Panc1 (cell line): ENCODE results near the gene CCDC187. TPM values are rescaled to one million over a fixed set of nuclear protein-coding genes. Genes with fewer than 3 reads are reported as not detected.

Source experiments
- ATAC-seq: fragments of 200-7000 bp; cut with Tn5 transposase; 2 replicates; pipeline ENCODE4 v1.9.1; 2020; ENCODE audit warnings: mild to moderate bottlenecking, moderate library complexity
- BruUV-seq: library from RNA; stranded (reverse); fragments of 400-500 nt; replicated peaks from 2 replicates; lab custom pipeline; 2021; lab: Mats Ljungman, UMichigan
- CTCF ChIA-PET: fragments of 300-600 bp; sonication (Branson Sonifier 250); formaldehyde crosslinking; loops from one replicate; lab custom pipeline; 2022; ENCODE audit warnings: antibody characterized with exemption; lab: Charles Lee
- POLR2A ChIA-PET: fragments of 300-600 bp; sonication (Branson Sonifier 250); formaldehyde crosslinking; loops from one replicate; lab custom pipeline; 2022; ENCODE audit warnings: antibody characterized with exemption; lab: Charles Lee
- DNase-seq: peaks from one replicate; pipeline ENCODE4 v3.0.0-alpha.2; 2010; ENCODE audit warnings: low read depth, low spot score
- H3K27ac ChIP-seq: 2 replicates; pipeline ENCODE4 v1.5.1; 2011; ENCODE audit warnings: mild to moderate bottlenecking, low read length, inconsistent platforms
- H3K27me3 ChIP-seq: fragments of 200-500 bp; sonication (Bioruptor generic); 2 replicates; pipeline ENCODE4 v1.6.0; 2014; ENCODE audit warnings: low read length, inconsistent platforms; ENCODE audit not compliant: control insufficient read depth, insufficient read depth
- H3K36me3 ChIP-seq: fragments of 200-500 bp; sonication (Bioruptor generic); 2 replicates; pipeline ENCODE4 v1.5.1; 2014; ENCODE audit warnings: inconsistent platforms, mild to moderate bottlenecking, low read length, moderate library complexity; ENCODE audit not compliant: control insufficient read depth, insufficient read depth
- H3K4me1 ChIP-seq: 2 replicates; pipeline ENCODE4 v1.5.1; 2011; ENCODE audit warnings: inconsistent platforms, mild to moderate bottlenecking, low read length, moderate library complexity; ENCODE audit not compliant: control insufficient read depth, insufficient read depth
- H3K4me3 ChIP-seq, 2 experiments: 2 replicates each; pipeline ENCODE4 v1.5.1; 2011 to 2012; ENCODE audit warnings: low read depth in 2 of 2, low read length in 2 of 2, mild to moderate bottlenecking in 2 of 2, inconsistent platforms in 1 of 2, moderate library complexity in 1 of 2
- H3K9me3 ChIP-seq: fragments of 200-500 bp; sonication (Bioruptor generic); 2 replicates; pipeline ENCODE4 v1.5.1; 2014; ENCODE audit warnings: low read depth, mild to moderate bottlenecking, inconsistent platforms, low read length, moderate library complexity; ENCODE audit not compliant: control insufficient read depth, insufficient read depth
- CTCF ChIP-seq: fragments of 450-650 bp; IDR thresholded peaks from 2 replicates; pipeline ENCODE4 v1.5.1; 2017; ENCODE audit warnings: mild to moderate bottlenecking
- POLR2AphosphoS5 ChIP-seq: IDR thresholded peaks from 2 replicates; pipeline ENCODE4 v1.6.1; 2012; ENCODE audit warnings: mild to moderate bottlenecking, low read depth, low read length, moderate library complexity
- REST ChIP-seq, 2 experiments: IDR thresholded peaks; 2 replicates each; pipeline ENCODE4 v1.6.1; 2011 to 2012; ENCODE audit warnings: low read depth in 2 of 2, control low read depth in 1 of 2, low read length in 1 of 2, mild to moderate bottlenecking in 1 of 2, moderate library complexity in 1 of 2; ENCODE audit not compliant: insufficient read depth in 1 of 2
- SIN3A ChIP-seq: IDR thresholded peaks from 2 replicates; pipeline ENCODE4 v1.6.1; 2012; ENCODE audit warnings: low read depth, mild to moderate bottlenecking, low read length, moderate library complexity, borderline replicate concordance; ENCODE audit not compliant: insufficient read depth
- TCF7L2 ChIP-seq: IDR thresholded peaks from 2 replicates; pipeline ENCODE4 v1.6.1; 2011; ENCODE audit warnings: mild to moderate bottlenecking, low read depth, low read length, inconsistent platforms
- in situ Hi-C: cut with HindIII; loops from 2 replicates; pipeline ENCODE4 v1.10.0; 2016; ENCODE audit warnings: low sequenced_read_pairs, low pct_unique_long_range_greater_than_20kb
- intact Hi-C: fragments of 100-400 bp; cut with micrococcal nuclease; formaldehyde crosslinking; loops from one replicate; pipeline ENCODE4 v1.10.0; 2022; ENCODE audit not compliant: unreplicated experiment
- total RNA-seq: library from RNA; stranded (reverse); gene quantifications from one replicate; pipeline ENCODE4 v1.2.1, GENCODE V29; 2021; ENCODE audit not compliant: unreplicated experiment

The CCDC187 gene
- total RNA-seq, 1 experiment from 2014 or later = not detected

GRCh38 chr9:136338511-136338910 is 34.6 kb upstream of the CCDC187 start:
- Histone ChIP-seq H3K4me1 (no peaks in the 10 kb centered on the region; the same call in 1 of the 2 replicates), H3K4me3 (no peak overlapping the region), H3K36me3 (no peaks in the 10 kb centered on the region), H3K27ac (no peak overlapping the region), H3K9me3 (no peaks in the 10 kb centered on the region), H3K27me3 (no peaks in the 10 kb centered on the region)
- in situ Hi-C loops = no loop called here
- ATAC-seq (no peak), DNase-seq (no peak)
- no peak for TF ChIP-seq TCF7L2
- ChIA-PET POLR2A (no interaction called here), CTCF (no interaction called here)
- intact Hi-C loops = no loop called here
- no TSS peak for BruUV-seq

- Histone ChIP-seq H3K27me3 (no peaks in the 10 kb centered on the region), H3K4me1 (no peaks in the 10 kb centered on the region; the same call in 1 of the 2 replicates), H3K27ac (no peak overlapping the region), H3K36me3 (no peaks in the 10 kb centered on the region), H3K9me3 (no peaks in the 10 kb centered on the region), H3K4me3 (no peak overlapping the region)
- TF ChIP-seq SIN3A (no peak), CTCF (no peak), TCF7L2 (no peak), POLR2AphosphoS5 (no peak), REST (IDR thresholded peaks at IDR 0.05; ENCODE audit: insufficient read depth in 1 of 2, low read depth in 2 of 2, low read length in 1 of 2) (no peak)
- CTCF ChIA-PET = no interaction called here
- intact Hi-C loops (no loop called here), in situ Hi-C loops (no loop called here)
- ATAC-seq (no peak), DNase-seq (no peak)
- BruUV-seq = no TSS peak
- POLR2A ChIA-PET = no interaction called here
Observed at GRCh38 chr9:136337416-136338395, 33.8 kb upstream of the CCDC187 start.

GRCh38 chr9:136336881-136337280 is 33.0 kb upstream of the CCDC187 start:
- Histone ChIP-seq H3K36me3 (no peaks in the 10 kb centered on the region), H3K27me3 (no peaks in the 10 kb centered on the region), H3K4me3 (no peak overlapping the region), H3K9me3 (no peaks in the 10 kb centered on the region), H3K27ac (no peak overlapping the region), H3K4me1 (no peaks in the 10 kb centered on the region; the same call in 1 of the 2 replicates)
- DNase-seq (no peak), ATAC-seq (no peak)
- no TSS peak for BruUV-seq
- intact Hi-C loops (no loop called here), in situ Hi-C loops (no loop called here)
- ChIA-PET POLR2A (no interaction called here), CTCF (no interaction called here)
- no peak for TF ChIP-seq TCF7L2
- no peak for TF ChIP-seq POLR2AphosphoS5
- TF ChIP-seq CTCF = no peak
- no peak for TF ChIP-seq REST (IDR thresholded peaks at IDR 0.05; ENCODE audit: insufficient read depth in 1 of 2, low read depth in 2 of 2, low read length in 1 of 2)
- no peak for TF ChIP-seq SIN3A
